ENCODE data around the gene STX7.

STX7 gene

GRCh38 chr6:132494954-132495353, 18.0 kb downstream of the STX7 start:
- H4K8ac ChIP-seq (ENCODE audit: low read depth, low read length) = no peak overlapping the region
- H3K36me3 ChIP-seq (replicated peaks in 1 of 2; ENCODE audit: control insufficient read depth in 2 of 2, insufficient read depth in 2 of 2, low read length in 2 of 2) = peaks cover 4 to 13% of the 10 kb centered on the region in 2 donors
- H3K9ac ChIP-seq (ENCODE audit: low read depth, low read length, poor library complexity) = no peak overlapping the region
- no peak overlapping the region for H3K4me3 ChIP-seq (ENCODE audit: low read length in 2 of 2)
- no CpG with 5 or more reads among the region's 2 CpGs for WGBS, 2 donors (ENCODE audit: extremely low coverage in 2 of 2, insufficient read length in 2 of 2, insufficient replicate concordance in 1 of 2)
- no peak overlapping the region for H2AK5ac ChIP-seq (ENCODE audit: low read depth, low read length)
- H2BK15ac ChIP-seq (ENCODE audit: low read length) = no peak overlapping the region
- no peak overlapping the region for H2BK12ac ChIP-seq (ENCODE audit: low read length)
- H2BK120ac ChIP-seq (ENCODE audit: low read depth, low read length) = no peak overlapping the region
- H3K18ac ChIP-seq (ENCODE audit: low read length) = no peak overlapping the region
- no peak overlapping the region for H3K4me2 ChIP-seq (ENCODE audit: insufficient read depth, low read length, poor library complexity, severe bottlenecking)
- DNase-seq (ENCODE audit: low spot score) = no peak
- H3K4ac ChIP-seq (ENCODE audit: low read length) = no peak overlapping the region
- no peak overlapping the region for H3K23ac ChIP-seq (ENCODE audit: low read depth, low read length, poor library complexity)
- no peak overlapping the region for H2AFZ ChIP-seq (ENCODE audit: low read length)
- H2BK5ac ChIP-seq (ENCODE audit: low read length) = no peak overlapping the region
- H3K27ac ChIP-seq (replicated peaks; ENCODE audit: low read length) = no peak overlapping the region
- no peak overlapping the region for H4K91ac ChIP-seq (ENCODE audit: low read depth, low read length, poor library complexity)
- H3K9me3 ChIP-seq (replicated peaks in 1 of 2; ENCODE audit: control insufficient read depth in 2 of 2, insufficient read depth in 1 of 2, low read depth in 1 of 2, low read length in 2 of 2) = peaks cover 2 to 6% of the 10 kb centered on the region in 2 donors
- H3K14ac ChIP-seq (ENCODE audit: low read length) = no peak overlapping the region
- no peaks in the 10 kb centered on the region for H3K27me3 ChIP-seq (ENCODE audit: control insufficient read depth in 3 of 3, insufficient read depth in 3 of 3, low read depth in 1 of 3, low read length in 3 of 3)
- H3K4me1 ChIP-seq (ENCODE audit: control insufficient read depth in 2 of 2, insufficient read depth in 1 of 2, low read depth in 1 of 2, low read length in 2 of 2) = peaks cover 0 to 5% of the 10 kb centered on the region in 2 donors
- peaks cover 4% of the 10 kb centered on the region for H3K79me1 ChIP-seq (ENCODE audit: low read depth, low read length)

DNA sequence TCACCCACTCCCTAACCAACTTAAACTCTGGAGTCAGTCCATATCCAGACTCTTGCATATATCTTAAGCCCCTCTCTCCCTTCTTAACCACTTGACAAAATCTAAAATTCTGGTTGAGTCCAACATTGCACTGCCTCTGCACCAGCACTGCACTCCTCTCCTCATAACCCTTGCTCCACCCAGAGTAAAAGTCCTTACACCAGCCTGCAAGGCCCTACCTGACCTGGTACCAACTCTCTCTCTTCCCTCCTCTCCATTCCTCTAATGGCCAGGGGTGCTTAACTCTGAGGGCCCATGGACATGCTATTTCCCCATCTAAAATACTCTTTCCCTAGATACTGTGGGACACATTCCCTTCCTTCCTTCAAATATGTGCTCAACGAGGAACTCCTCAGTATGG, 21.0 kb downstream of the STX7 start:
- Histone ChIP-seq H3K27me3 (ENCODE audit: control insufficient read depth in 3 of 3, insufficient read depth in 3 of 3, low read depth in 1 of 3, low read length in 3 of 3) (no peaks in the 10 kb centered on the region), H3K4ac (ENCODE audit: low read length) (no peak overlapping the region), H2BK15ac (ENCODE audit: low read length) (no peak overlapping the region), H3K4me2 (ENCODE audit: insufficient read depth, low read length, poor library complexity, severe bottlenecking) (no peak overlapping the region), H2BK5ac (ENCODE audit: low read length) (no peak overlapping the region), H2BK12ac (ENCODE audit: low read length) (no peak overlapping the region), H3K79me1 (ENCODE audit: low read depth, low read length) (peaks cover 4% of the 10 kb centered on the region), H3K27ac (replicated peaks; ENCODE audit: low read length) (no peak overlapping the region), H2AFZ (ENCODE audit: low read length) (no peak overlapping the region), H3K36me3 (replicated peaks in 1 of 2; ENCODE audit: control insufficient read depth in 2 of 2, insufficient read depth in 2 of 2, low read length in 2 of 2) (peaks cover 0 to 3% of the 10 kb centered on the region in 2 donors), H3K4me3 (ENCODE audit: low read length in 2 of 2) (no peak overlapping the region), H3K23ac (ENCODE audit: low read depth, low read length, poor library complexity) (no peak overlapping the region), H3K9me3 (replicated peaks in 1 of 2; ENCODE audit: control insufficient read depth in 2 of 2, insufficient read depth in 1 of 2, low read depth in 1 of 2, low read length in 2 of 2) (peaks cover 2 to 6% of the 10 kb centered on the region in 2 donors), H3K4me1 (ENCODE audit: control insufficient read depth in 2 of 2, insufficient read depth in 1 of 2, low read depth in 1 of 2, low read length in 2 of 2) (peaks cover 0 to 5% of the 10 kb centered on the region in 2 donors), H3K9ac (ENCODE audit: low read depth, low read length, poor library complexity) (no peak overlapping the region), H2BK120ac (ENCODE audit: low read depth, low read length) (no peak overlapping the region), H2AK5ac (ENCODE audit: low read depth, low read length) (no peak overlapping the region), H4K91ac (ENCODE audit: low read depth, low read length, poor library complexity) (no peak overlapping the region), H3K14ac (ENCODE audit: low read length) (no peak overlapping the region), H3K18ac (ENCODE audit: low read length) (no peak overlapping the region), H4K8ac (ENCODE audit: low read depth, low read length) (no peak overlapping the region)
- WGBS, 2 donors (ENCODE audit: extremely low coverage in 2 of 2, insufficient read length in 2 of 2, insufficient replicate concordance in 1 of 2) = no CpG with 5 or more reads among the region's 1 CpG
- no peak for DNase-seq (ENCODE audit: low spot score)

GRCh38 chr6:132491303-132491702, 21.6 kb downstream of the STX7 start:
- H3K9me3 ChIP-seq (replicated peaks in 1 of 2; ENCODE audit: control insufficient read depth in 2 of 2, insufficient read depth in 1 of 2, low read depth in 1 of 2, low read length in 2 of 2) = peaks cover 2 to 6% of the 10 kb centered on the region in 2 donors
- H3K4me1 ChIP-seq (ENCODE audit: control insufficient read depth in 2 of 2, insufficient read depth in 1 of 2, low read depth in 1 of 2, low read length in 2 of 2) = peaks cover 0 to 5% of the 10 kb centered on the region in 2 donors
- no peak overlapping the region for H4K8ac ChIP-seq (ENCODE audit: low read depth, low read length)
- peaks cover 4% of the 10 kb centered on the region for H3K79me1 ChIP-seq (ENCODE audit: low read depth, low read length)
- H3K27ac ChIP-seq (replicated peaks; ENCODE audit: low read length) = no peak overlapping the region
- no peak overlapping the region for H3K4me3 ChIP-seq (ENCODE audit: low read length in 2 of 2)
- H2BK12ac ChIP-seq (ENCODE audit: low read length) = no peak overlapping the region
- H2BK15ac ChIP-seq (ENCODE audit: low read length) = no peak overlapping the region
- H2BK5ac ChIP-seq (ENCODE audit: low read length) = no peak overlapping the region
- H3K18ac ChIP-seq (ENCODE audit: low read length) = no peak overlapping the region
- H3K23ac ChIP-seq (ENCODE audit: low read depth, low read length, poor library complexity) = no peak overlapping the region
- H2AFZ ChIP-seq (ENCODE audit: low read length) = no peak overlapping the region
- H4K91ac ChIP-seq (ENCODE audit: low read depth, low read length, poor library complexity) = no peak overlapping the region
- H3K4me2 ChIP-seq (ENCODE audit: insufficient read depth, low read length, poor library complexity, severe bottlenecking) = no peak overlapping the region
- no CpG with 5 or more reads among the region's 5 CpGs for WGBS, 2 donors (ENCODE audit: extremely low coverage in 2 of 2, insufficient read length in 2 of 2, insufficient replicate concordance in 1 of 2)
- no peak overlapping the region for H3K9ac ChIP-seq (ENCODE audit: low read depth, low read length, poor library complexity)
- no peaks in the 10 kb centered on the region for H3K27me3 ChIP-seq (ENCODE audit: control insufficient read depth in 3 of 3, insufficient read depth in 3 of 3, low read depth in 1 of 3, low read length in 3 of 3)
- peaks cover 0 to 3% of the 10 kb centered on the region in 2 donors for H3K36me3 ChIP-seq (replicated peaks in 1 of 2; ENCODE audit: control insufficient read depth in 2 of 2, insufficient read depth in 2 of 2, low read length in 2 of 2)
- H3K4ac ChIP-seq (ENCODE audit: low read length) = no peak overlapping the region
- no peak overlapping the region for H2BK120ac ChIP-seq (ENCODE audit: low read depth, low read length)
- no peak overlapping the region for H2AK5ac ChIP-seq (ENCODE audit: low read depth, low read length)
- DNase-seq (ENCODE audit: low spot score) = no peak
- no peak overlapping the region for H3K14ac ChIP-seq (ENCODE audit: low read length)

GRCh38 chr6:132490478-132491204, 22.3 kb downstream of the STX7 start:
- Histone ChIP-seq H2BK15ac (ENCODE audit: low read length) (no peak overlapping the region), H3K27me3 (ENCODE audit: control insufficient read depth in 3 of 3, insufficient read depth in 3 of 3, low read depth in 1 of 3, low read length in 3 of 3) (no peaks in the 10 kb centered on the region), H2BK120ac (ENCODE audit: low read depth, low read length) (no peak overlapping the region), H2AK5ac (ENCODE audit: low read depth, low read length) (no peak overlapping the region), H3K36me3 (replicated peaks in 1 of 2; ENCODE audit: control insufficient read depth in 2 of 2, insufficient read depth in 2 of 2, low read length in 2 of 2) (peaks cover 0 to 3% of the 10 kb centered on the region in 2 donors), H3K27ac (replicated peaks; ENCODE audit: low read length) (no peak overlapping the region), H2AFZ (ENCODE audit: low read length) (no peak overlapping the region), H4K91ac (ENCODE audit: low read depth, low read length, poor library complexity) (no peak overlapping the region), H2BK5ac (ENCODE audit: low read length) (peak overlapping the region; percentile 10), H2BK12ac (ENCODE audit: low read length) (no peak overlapping the region), H3K18ac (ENCODE audit: low read length) (no peak overlapping the region), H4K8ac (ENCODE audit: low read depth, low read length) (peak overlapping the region; percentile 54), H3K4me1 (ENCODE audit: control insufficient read depth in 2 of 2, insufficient read depth in 1 of 2, low read depth in 1 of 2, low read length in 2 of 2) (peaks cover 0 to 5% of the 10 kb centered on the region in 2 donors), H3K79me1 (ENCODE audit: low read depth, low read length) (peaks cover 4% of the 10 kb centered on the region), H3K14ac (ENCODE audit: low read length) (no peak overlapping the region), H3K23ac (ENCODE audit: low read depth, low read length, poor library complexity) (no peak overlapping the region), H3K4me2 (ENCODE audit: insufficient read depth, low read length, poor library complexity, severe bottlenecking) (no peak overlapping the region), H3K9me3 (replicated peaks in 1 of 2; ENCODE audit: control insufficient read depth in 2 of 2, insufficient read depth in 1 of 2, low read depth in 1 of 2, low read length in 2 of 2) (peaks cover 2 to 6% of the 10 kb centered on the region in 2 donors), H3K9ac (ENCODE audit: low read depth, low read length, poor library complexity) (no peak overlapping the region), H3K4me3 (ENCODE audit: low read length in 2 of 2) (no peak overlapping the region), H3K4ac (ENCODE audit: low read length) (no peak overlapping the region)
- DNase-seq (ENCODE audit: low spot score) = no peak
- no CpG with 5 or more reads among the region's 10 CpGs for WGBS, 2 donors (ENCODE audit: extremely low coverage in 2 of 2, insufficient read length in 2 of 2, insufficient replicate concordance in 1 of 2)
